NCI-H69 (cell line): Measurements from ENCODE around the gene HOXA5.

Source experiments
- DNase-seq: peaks from one replicate; lab custom pipeline; 2025; lab: John Stamatoyannopoulos, UW

HOXA5 gene

GRCh38 chr7:27148756-27149641 is 5.5 kb upstream of the HOXA5 start:
- peak; percentile 73 for DNase-seq

- DNase-seq = peak; percentile 76
Observed at GRCh38 chr7:27148031-27148755, 4.7 kb upstream of the HOXA5 start.

GRCh38 chr7:27147199-27148030 is 3.9 kb upstream of the HOXA5 start, which contains the start of gene HOXA6:
HOXA6 (minus strand) TSS chr7:27147774; CDS start chr7:27147749, 25 bp downstream.
- peak; percentile 36 for DNase-seq

- no peak for DNase-seq
Observed at GRCh38 chr7:27146491-27147198, 3.2 kb upstream of the HOXA5 start.

GRCh38 chr7:27145914-27146412 is 2.5 kb upstream of the HOXA5 start:
- DNase-seq = no peak

- DNase-seq = no peak
Observed at GRCh38 chr7:27145165-27145913, 1.9 kb upstream of the HOXA5 start.

- DNase-seq = no peak
Observed at GRCh38 chr7:27144781-27145164, 1.3 kb upstream of the HOXA5 start.

GRCh38 chr7:27143950-27144780 is 684 bp upstream of the HOXA5 start:
- no peak for DNase-seq

- no peak for DNase-seq
Observed at GRCh38 chr7:27142580-27143022, 880 bp downstream of the HOXA5 start.

- no peak for DNase-seq
Observed at GRCh38 chr7:27141923-27142579, 1.4 kb downstream of the HOXA5 start.

- DNase-seq = no peak
Observed at GRCh38 chr7:27141137-27141922, 2.2 kb downstream of the HOXA5 start.

- no peak for DNase-seq
Observed at GRCh38 chr7:27140126-27140857, 3.2 kb downstream of the HOXA5 start.

GRCh38 chr7:27139334-27140125 is 4.0 kb downstream of the HOXA5 start:
- no peak for DNase-seq

GRCh38 chr7:27138985-27139333 is 4.5 kb downstream of the HOXA5 start:
- no peak for DNase-seq

GRCh38 chr7:27138472-27138871 is 5.0 kb downstream of the HOXA5 start:
- DNase-seq = no peak

- DNase-seq = no peak
Observed at GRCh38 chr7:27137640-27138315, 5.7 kb downstream of the HOXA5 start.
